HCT116 (cell line): Measurements from ENCODE around the gene GAS2L2. TPM values are rescaled to one million over a fixed set of nuclear protein-coding genes. Genes with fewer than 3 reads are reported as not detected.

ENCODE experiments used
- ATAC-seq: fragments of 200-7000 bp; cut with Tn5 transposase; 2 replicates; pipeline ENCODE4 v1.9.1; 2020; ENCODE audit warnings: mild to moderate bottlenecking, moderate library complexity
- BruUV-seq: library from RNA; stranded (reverse); fragments of 400-500 nt; replicated peaks from 2 replicates; lab custom pipeline; 2021; lab: Mats Ljungman, UMichigan
- CTCF ChIA-PET: fragments of 300-600 bp; sonication (Branson Sonifier 250); formaldehyde crosslinking; loops from one replicate; lab custom pipeline; 2021; ENCODE audit warnings: antibody characterized with exemption; lab: Charles Lee
- POLR2A ChIA-PET: fragments of 300-600, 350-600 bp; sonication (Branson Sonifier 250); formaldehyde crosslinking; loops from one replicate; lab custom pipeline; 2021; ENCODE audit warnings: antibody characterized with exemption; lab: Charles Lee
- RAD21 ChIA-PET, 2 experiments: fragments of 300-600 bp; sonication (Branson Sonifier 250); formaldehyde crosslinking; loops; one replicate each; lab custom pipeline; 2023; ENCODE audit warnings: low total read pairs in 2 of 2; ENCODE audit not compliant: uncharacterized antibody in 2 of 2, unreplicated experiment in 2 of 2, low non-redundant PET in 1 of 2; lab: Charles Lee
- DNase-seq: peaks from one replicate; pipeline ENCODE4 v3.0.0-alpha.2; 2010; ENCODE audit warnings: low read depth, low spot score
- H2AFZ ChIP-seq: fragments of 200-600 bp; shearing (Covaris generic), sonication (generic); 2 replicates; pipeline ENCODE4 v1.6.1; 2017; ENCODE audit warnings: low read depth, mixed run types, mixed read lengths, antibody characterized with exemption, low read length; ENCODE audit not compliant: poor library complexity, severe bottlenecking
- H3K27ac ChIP-seq: 2 replicates; pipeline ENCODE4 v1.5.1; 2012; ENCODE audit warnings: low read depth, low read length
- H3K27me3 ChIP-seq: fragments of 200-600 bp; sonication (generic); 2 replicates; pipeline ENCODE4 v1.6.1; 2016; ENCODE audit warnings: mixed run types, low read length, mixed read lengths; ENCODE audit not compliant: insufficient read depth
- H3K36me3 ChIP-seq, 2 experiments: fragments of 200-500 bp in 1 of 2; fragments of 200-600 bp in 1 of 2; sonication (Bioruptor generic) in 1 of 2; sonication (generic) in 1 of 2; 2 replicates each; pipeline versions ENCODE4 v1.5.1 to v1.6.1; 2014 to 2016; ENCODE audit warnings: low read length in 2 of 2, inconsistent platforms in 1 of 2, mixed read lengths in 1 of 2, mixed run types in 1 of 2; ENCODE audit not compliant: insufficient read depth in 2 of 2, control insufficient read depth in 1 of 2
- H3K4me1 ChIP-seq, 2 experiments: fragments of 200-600 bp in 1 of 2; sonication (generic) in 1 of 2; 2 replicates each; pipeline versions ENCODE4 v1.5.1 to v1.6.1; 2012 to 2017; ENCODE audit warnings: low read length in 2 of 2, inconsistent platforms in 1 of 2, mild to moderate bottlenecking in 1 of 2, mixed read lengths in 1 of 2, mixed run types in 1 of 2, moderate library complexity in 1 of 2; ENCODE audit not compliant: insufficient read depth in 2 of 2, control insufficient read depth in 1 of 2
- H3K4me2 ChIP-seq: fragments of 200-600 bp; sonication (generic); 2 replicates; pipeline ENCODE4 v1.6.1; 2017; ENCODE audit warnings: mixed run types, low read length, mixed read lengths
- H3K4me3 ChIP-seq, 2 experiments: fragments of 200-600 bp in 1 of 2; sonication (generic) in 1 of 2; replicated peaks in 1 of 2; 2 replicates each; pipeline ENCODE4 v1.5.1; 2011 to 2016; ENCODE audit warnings: low read length in 2 of 2, control low read depth in 1 of 2, low read depth in 1 of 2, mild to moderate bottlenecking in 1 of 2, mixed read lengths in 1 of 2, mixed run types in 1 of 2
- H3K79me2 ChIP-seq: fragments of 200-600 bp; sonication (generic); 2 replicates; pipeline ENCODE4 v1.6.1; 2017; ENCODE audit warnings: mild to moderate bottlenecking, mixed run types, low read length, moderate library complexity, mixed read lengths; ENCODE audit not compliant: insufficient read depth
- H3K9ac ChIP-seq: fragments of 200-600 bp; sonication (generic); 2 replicates; pipeline ENCODE4 v1.6.1; 2016; ENCODE audit warnings: low read length, mixed read lengths
- H3K9me2 ChIP-seq: fragments of 200-600 bp; sonication (generic), shearing (Covaris generic); 2 replicates; pipeline ENCODE4 v1.6.1; 2017; ENCODE audit warnings: mixed run types, mild to moderate bottlenecking, moderate library complexity; ENCODE audit not compliant: insufficient read depth
- H3K9me3 ChIP-seq, 2 experiments: fragments of 200-500 bp in 1 of 2; fragments of 200-600 bp in 1 of 2; sonication (Bioruptor generic) in 1 of 2; sonication (generic) in 1 of 2; 2 replicates each; pipeline ENCODE4 v1.6.1; 2014 to 2017; ENCODE audit warnings: low read length in 2 of 2, mixed read lengths in 2 of 2, inconsistent platforms in 1 of 2, low read depth in 1 of 2, mild to moderate bottlenecking in 1 of 2, mixed run types in 1 of 2, moderate library complexity in 1 of 2; ENCODE audit not compliant: control insufficient read depth in 1 of 2, insufficient read depth in 1 of 2
- H4K20me1 ChIP-seq: fragments of 200-600 bp; sonication (generic), shearing (Covaris generic); 2 replicates; pipeline ENCODE4 v1.6.1; 2017; ENCODE audit warnings: mixed run types, mild to moderate bottlenecking, moderate library complexity; ENCODE audit not compliant: insufficient read depth
- CEBPB ChIP-seq: IDR thresholded peaks from 2 replicates; pipeline ENCODE4 v1.6.1; 2012; ENCODE audit warnings: low read depth
- CTCF ChIP-seq, 3 experiments: fragments of 200-600 bp in 1 of 3; sonication (generic) in 1 of 3; IDR thresholded peaks in 2 of 3; conservative IDR thresholded peaks in 1 of 3; 2 replicates each; pipeline ENCODE4 v1.5.1; 2012 to 2017; ENCODE audit warnings: low read depth in 2 of 3, low read length in 2 of 3, antibody characterized with exemption in 1 of 3, borderline replicate concordance in 1 of 3, control low read depth in 1 of 3, mild to moderate bottlenecking in 1 of 3, mixed read lengths in 1 of 3, mixed run types in 1 of 3, moderate library complexity in 1 of 3; ENCODE audit not compliant: insufficient read depth in 1 of 3
- EZH2phosphoT487 ChIP-seq: fragments of 200-600 bp; IDR thresholded peaks from 2 replicates; pipeline ENCODE4 v1.6.1; 2018; ENCODE audit warnings: antibody characterized with exemption, borderline replicate concordance
- FOSL1 ChIP-seq: IDR thresholded peaks from 2 replicates; pipeline ENCODE4 v1.6.1; 2012; ENCODE audit warnings: low read depth
- JUND ChIP-seq: IDR thresholded peaks from 2 replicates; pipeline ENCODE4 v1.6.1; 2012
- SIN3A ChIP-seq: IDR thresholded peaks from 2 replicates; pipeline ENCODE4 v1.6.1; 2012; ENCODE audit warnings: low read depth
- ZFX ChIP-seq: fragments of 450-650 bp; IDR thresholded peaks from 2 replicates; pipeline ENCODE4 v1.6.1; 2017
- ZNF274 ChIP-seq: fragments of 200-500 bp; sonication (Bioruptor generic); IDR thresholded peaks from 2 replicates; pipeline ENCODE4 v1.6.1; 2014; ENCODE audit warnings: mild to moderate bottlenecking, low read depth, low read length, inconsistent platforms
- intact Hi-C: fragments of 100-400 bp; cut with micrococcal nuclease; formaldehyde crosslinking; loops from 2 replicates; pipeline ENCODE4 v1.10.0; 2022
- total RNA-seq: library from RNA; stranded (reverse); gene quantifications from one replicate; pipeline ENCODE4 v1.2.1, GENCODE V29; 2021; ENCODE audit not compliant: unreplicated experiment
- TF ChIP-seq, protein P1 (sequence below): IDR thresholded peaks from 2 replicates; pipeline ENCODE4 v1.6.1; 2012

GAS2L2 gene
- total RNA-seq, 1 experiment from 2014 or later, result not detected

- no peaks in the 10 kb centered on the region for H4K20me1 ChIP-seq
- H2AFZ ChIP-seq, result no peak overlapping the region
- BruUV-seq, result no TSS peak
- no peaks in the 10 kb centered on the region for H3K9me2 ChIP-seq
- H3K4me3 ChIP-seq, result no peak overlapping the region
- ChIA-PET CTCF (interaction anchor here (1.2 kb wide), 1 partner anchor 43 kb away, joined by 3 read pairs; no protein-coding TSS in a partner anchor), RAD21 (no interaction called here), POLR2A (interaction anchor here (1.7 kb wide), 1 partner anchor 47 kb away, joined by 5 read pairs; no protein-coding TSS in a partner anchor)
- no peak overlapping the region for H3K9ac ChIP-seq
- no peaks in the 10 kb centered on the region for H3K27me3 ChIP-seq
- H3K79me2 ChIP-seq, result no peaks in the 10 kb centered on the region
- no peaks in the 10 kb centered on the region for H3K9me3 ChIP-seq
- H3K4me1 ChIP-seq, result peaks cover 5 to 12% of the 10 kb centered on the region in 2 experiments; a peak in 3 of 4 replicates
- no peak overlapping the region for H3K27ac ChIP-seq
- intact Hi-C loops, result no loop called here
- H3K4me2 ChIP-seq, result no peak overlapping the region
- no peak for ATAC-seq
- TF ChIP-seq, protein P1, sequence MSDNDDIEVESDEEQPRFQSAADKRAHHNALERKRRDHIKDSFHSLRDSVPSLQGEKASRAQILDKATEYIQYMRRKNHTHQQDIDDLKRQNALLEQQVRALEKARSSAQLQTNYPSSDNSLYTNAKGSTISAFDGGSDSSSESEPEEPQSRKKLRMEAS, result no peak
- TF ChIP-seq ZNF274 (no peak), ZFX (no peak), CEBPB (no peak), EZH2phosphoT487 (no peak), JUND (no peak)
- TF ChIP-seq, all 23 proteins: peak for 0
- H3K36me3 ChIP-seq, result no peaks in the 10 kb centered on the region
- no peak for DNase-seq
Observed at GRCh38 chr17:35761601-35762000, 8.6 kb upstream of the GAS2L2 start.

GRCh38 chr17:35760587-35760986 is 7.5 kb upstream of the GAS2L2 start, which contains the start of gene C17orf50:
C17orf50 (plus strand) TSS chr17:35760887; CDS start chr17:35760942, 55 bp downstream.
- BruUV-seq, result no TSS peak
- Histone ChIP-seq H2AFZ (no peak within 1 kb of the TSS), H3K27ac (no peak within 1 kb of the TSS), H3K9me3 (no peaks in the 10 kb centered on the region), H3K9ac (no peak within 1 kb of the TSS), H3K36me3 (no peaks in the 10 kb centered on the region), H4K20me1 (no peaks in the 10 kb centered on the region), H3K27me3 (no peaks in the 10 kb centered on the region), H3K4me3 (no peak within 1 kb of the TSS), H3K4me1 (peaks cover 5 to 12% of the 10 kb centered on the region in 2 experiments; a peak in 3 of 4 replicates), H3K9me2 (no peaks in the 10 kb centered on the region), H3K4me2 (no peak within 1 kb of the TSS), H3K79me2 (no peaks in the 10 kb centered on the region)
- ChIA-PET POLR2A (interaction anchor here (1.7 kb wide), 1 partner anchor 48 kb away, joined by 5 read pairs; no protein-coding TSS in a partner anchor), RAD21 (no interaction called here), CTCF (no interaction called here)
- no peak for TF ChIP-seq CTCF (IDR thresholded peaks at IDR 0.05 in 2 of 3, conservative IDR thresholded peaks at IDR 0.05 in 1 of 3; ENCODE audit: borderline replicate concordance in 1 of 3, insufficient read depth in 1 of 3, low read depth in 2 of 3, low read length in 2 of 3)
- no peak for TF ChIP-seq ZNF274
- TF ChIP-seq SIN3A, result no peak
- no peak for TF ChIP-seq FOSL1
- no peak for ATAC-seq
- intact Hi-C loops, result no loop called here
- DNase-seq, result no peak
